CD4-positive, alpha-beta T cell (primary cell): Measurements from ENCODE around the gene PTPN9. TPM values are rescaled to one million over a fixed set of nuclear protein-coding genes. Genes with fewer than 3 reads are reported as not detected.
A peak's percentile ranks its signal among the peaks of the same experiment; 100 is the strongest.

Source experiments
- ATAC-seq: fragments of 200-7000 bp; cut with Tn5 transposase; one replicate; pipeline ENCODE4 v1.10.0; 2022; ENCODE audit warnings: mild to moderate bottlenecking; ENCODE audit not compliant: poor library complexity
- CTCF ChIA-PET: fragments of 350-600 bp; sonication (Branson Sonifier 250); formaldehyde crosslinking; loops from one replicate; lab custom pipeline; 2021; ENCODE audit warnings: antibody characterized with exemption, inconsistent platforms; lab: Charles Lee
- POLR2A ChIA-PET: fragments of 350-600 bp; sonication (Branson Sonifier 250); formaldehyde crosslinking; loops from one replicate; lab custom pipeline; 2021; ENCODE audit warnings: antibody characterized with exemption, inconsistent platforms; lab: Charles Lee
- DNase-seq, 14 experiments: peaks; one replicate each; pipeline ENCODE4 v3.0.0-alpha.2; 2013 to 2020; ENCODE audit warnings: mixed read lengths in 2 of 14
- H3K27ac ChIP-seq, 2 donors: one replicate each; pipeline versions ENCODE4 v1.5.1 to v1.7.0; 2013; ENCODE audit warnings: low read length in 2 of 2, low read depth in 1 of 2, mild to moderate bottlenecking in 1 of 2
- H3K27me3 ChIP-seq, 2 experiments: 1 replicate in 1 of 2; 2 replicates in 1 of 2; pipeline versions ENCODE4 v1.6.1 to v1.7.0; 2013; ENCODE audit warnings: low read length in 2 of 2, control low read depth in 1 of 2, mild to moderate bottlenecking in 1 of 2, moderate library complexity in 1 of 2; ENCODE audit not compliant: insufficient read depth in 2 of 2, control insufficient read depth in 1 of 2
- H3K36me3 ChIP-seq: one replicate; pipeline ENCODE4 v1.6.1; 2013; ENCODE audit warnings: low read length, control low read depth; ENCODE audit not compliant: insufficient read depth
- H3K4me1 ChIP-seq: one replicate; pipeline ENCODE4 v1.6.1; 2013; ENCODE audit warnings: low read length, control low read depth; ENCODE audit not compliant: insufficient read depth
- H3K4me3 ChIP-seq: one replicate; pipeline ENCODE4 v1.5.1; 2013; ENCODE audit warnings: mild to moderate bottlenecking, low read length, moderate library complexity
- H3K9me3 ChIP-seq, 2 experiments: 1 replicate in 1 of 2; 2 replicates in 1 of 2; pipeline versions ENCODE4 v1.6.1 to v1.7.0; 2013; ENCODE audit warnings: low read length in 2 of 2, mild to moderate bottlenecking in 2 of 2, control low read depth in 1 of 2, moderate library complexity in 1 of 2; ENCODE audit not compliant: control insufficient read depth in 1 of 2, insufficient read depth in 1 of 2
- H3K27ac Mint-ChIP-seq: one replicate; pipeline ENCODE4 v1.8.0; 2020; ENCODE audit warnings: mixed read lengths
- H3K27me3 Mint-ChIP-seq: one replicate; pipeline ENCODE4 v1.8.0; 2021; ENCODE audit warnings: mixed read lengths
- H3K36me3 Mint-ChIP-seq: one replicate; pipeline ENCODE4 v1.8.0; 2021; ENCODE audit warnings: low read depth, mixed read lengths
- H3K4me1 Mint-ChIP-seq: one replicate; pipeline ENCODE4 v1.8.0; 2021; ENCODE audit warnings: low read depth, mixed read lengths
- H3K4me3 Mint-ChIP-seq: one replicate; pipeline ENCODE4 v1.8.0; 2020; ENCODE audit warnings: mild to moderate bottlenecking, mixed read lengths
- H3K9me3 Mint-ChIP-seq: one replicate; pipeline ENCODE4 v1.8.0; 2020; ENCODE audit warnings: mixed read lengths
- CTCF ChIP-seq: fragments of 200-600 bp; IDR thresholded peaks from one replicate; pipeline ENCODE4 v1.8.0; 2022; ENCODE audit warnings: antibody characterized with exemption, mild to moderate bottlenecking
- intact Hi-C, 2 experiments: fragments of 100-400 bp; cut with DNase I in 1 of 2; cut with micrococcal nuclease in 1 of 2; formaldehyde crosslinking; loops; one replicate each; pipeline versions ENCODE4 v1.15.1 to v1.9.0; 2023 to 2025; cut with DNase I, micrococcal nuclease
- total RNA-seq, 174 experiments: library from RNA in 2 of 174; stranded (reverse) in 2 of 174; gene quantifications; one replicate each; pipeline ENCODE4 v1.2.3 and lab custom pipeline; 2021 to 2026

The PTPN9 gene
- total RNA-seq, 2 experiments from 2014 or later, result 8.1 to 8.2 TPM

- H3K4me3 Mint-ChIP-seq, result no peak overlapping the region
- H3K27ac Mint-ChIP-seq, result peak overlapping the region; percentile 42
- peaks cover 53% of the 10 kb centered on the region for H3K4me1 Mint-ChIP-seq
- no peaks in the 10 kb centered on the region for H3K9me3 Mint-ChIP-seq
- H3K4me1 ChIP-seq, result peaks cover 21% of the 10 kb centered on the region
- no peaks in the 10 kb centered on the region for H3K27me3 ChIP-seq
- no peak for TF ChIP-seq CTCF
- H3K9me3 ChIP-seq, result no peaks in the 10 kb centered on the region
- intact Hi-C loops, result no loop called here
- H3K27ac ChIP-seq, result no peak overlapping the region
- POLR2A ChIA-PET, result interaction anchor here (1.1 to 1.5 kb wide), 2 partner anchors 14 to 17 kb away, joined by 5 to 6 read pairs; partner anchors contain the start of gene SIN3A
- peaks cover 14% of the 10 kb centered on the region for H3K36me3 ChIP-seq
- H3K27me3 Mint-ChIP-seq, result no peaks in the 10 kb centered on the region
- H3K36me3 Mint-ChIP-seq, result peaks cover 48% of the 10 kb centered on the region
- DNase-seq (no peak), ATAC-seq (no peak)
- no peak overlapping the region for H3K4me3 ChIP-seq
- CTCF ChIA-PET, result interaction anchor here (0.6 kb wide), 1 partner anchor 9 kb away, joined by 3 read pairs; no protein-coding TSS in a partner anchor
These were observed 142.2 kb downstream of the PTPN9 start for GRCh38 chr15:75436881-75437280.

GRCh38 chr15:75431682-75432081 lies 147.4 kb downstream of the PTPN9 start:
- H3K4me3 Mint-ChIP-seq, result no peak overlapping the region
- CTCF ChIA-PET, result interaction anchor here (0.9 to 1.1 kb wide), 2 partner anchors 12 to 18 kb away, joined by 3 read pairs; no protein-coding TSS in a partner anchor
- H3K27me3 ChIP-seq, result no peaks in the 10 kb centered on the region
- no peak for DNase-seq
- no peaks in the 10 kb centered on the region for H3K27me3 Mint-ChIP-seq
- H3K4me1 Mint-ChIP-seq, result peaks cover 41% of the 10 kb centered on the region
- no peak overlapping the region for H3K27ac ChIP-seq
- ATAC-seq, result no peak
- intact Hi-C loops, result no loop called here
- H3K27ac Mint-ChIP-seq, result no peak overlapping the region
- peaks cover 74% of the 10 kb centered on the region for H3K36me3 Mint-ChIP-seq
- no peaks in the 10 kb centered on the region for H3K9me3 ChIP-seq
- no peak overlapping the region for H3K4me3 ChIP-seq
- TF ChIP-seq CTCF, result no peak
- H3K9me3 Mint-ChIP-seq, result no peaks in the 10 kb centered on the region
- POLR2A ChIA-PET, result interaction anchor here (0.8 to 1.5 kb wide), 2 partner anchors 19 to 23 kb away, joined by 3 to 10 read pairs; partner anchors contain the start of gene SIN3A
- peaks cover 42% of the 10 kb centered on the region for H3K36me3 ChIP-seq
- peaks cover 14% of the 10 kb centered on the region for H3K4me1 ChIP-seq

- Histone ChIP-seq H3K27ac (no peak overlapping the region), H3K4me3 (no peak overlapping the region), H3K27me3 (no peaks in the 10 kb centered on the region), H3K4me1 (peaks cover 14% of the 10 kb centered on the region), H3K9me3 (no peaks in the 10 kb centered on the region), H3K36me3 (peaks cover 46% of the 10 kb centered on the region)
- no peaks in the 10 kb centered on the region for H3K9me3 Mint-ChIP-seq
- H3K4me3 Mint-ChIP-seq, result no peak overlapping the region
- DNase-seq (no peak), ATAC-seq (no peak)
- no peaks in the 10 kb centered on the region for H3K27me3 Mint-ChIP-seq
- H3K4me1 Mint-ChIP-seq, result peaks cover 40% of the 10 kb centered on the region
- no peak for TF ChIP-seq CTCF
- H3K27ac Mint-ChIP-seq, result no peak overlapping the region
- POLR2A ChIA-PET, result interaction anchor here (0.8 to 1.5 kb wide), 2 partner anchors 19 to 23 kb away, joined by 3 to 10 read pairs; partner anchors contain the start of gene SIN3A
- intact Hi-C loops, result no loop called here
- H3K36me3 Mint-ChIP-seq, result peaks cover 74% of the 10 kb centered on the region
- CTCF ChIA-PET, result interaction anchor here (1.1 kb wide), 1 partner anchor 17 kb away, joined by 3 read pairs; no protein-coding TSS in a partner anchor
These were observed 147.8 kb downstream of the PTPN9 start for GRCh38 chr15:75431270-75431669.
